GM18499 (cell line): ENCODE measurements around the gene SPC24.
"Not testable (repeated sequence)": the region's sequence is repeated elsewhere in the genome, so short reads cannot be mapped to it uniquely, and the experiment has no call there.

ENCODE experiments used
- ATAC-seq: cut with Tn5 transposase; IDR thresholded peaks from one replicate; pipeline ENCODE4 v1.9.1; 2021; ENCODE audit warnings: moderate number of reproducible peaks; ENCODE audit not compliant: insufficient read depth, unreplicated experiment

SPC24 gene

DNA sequence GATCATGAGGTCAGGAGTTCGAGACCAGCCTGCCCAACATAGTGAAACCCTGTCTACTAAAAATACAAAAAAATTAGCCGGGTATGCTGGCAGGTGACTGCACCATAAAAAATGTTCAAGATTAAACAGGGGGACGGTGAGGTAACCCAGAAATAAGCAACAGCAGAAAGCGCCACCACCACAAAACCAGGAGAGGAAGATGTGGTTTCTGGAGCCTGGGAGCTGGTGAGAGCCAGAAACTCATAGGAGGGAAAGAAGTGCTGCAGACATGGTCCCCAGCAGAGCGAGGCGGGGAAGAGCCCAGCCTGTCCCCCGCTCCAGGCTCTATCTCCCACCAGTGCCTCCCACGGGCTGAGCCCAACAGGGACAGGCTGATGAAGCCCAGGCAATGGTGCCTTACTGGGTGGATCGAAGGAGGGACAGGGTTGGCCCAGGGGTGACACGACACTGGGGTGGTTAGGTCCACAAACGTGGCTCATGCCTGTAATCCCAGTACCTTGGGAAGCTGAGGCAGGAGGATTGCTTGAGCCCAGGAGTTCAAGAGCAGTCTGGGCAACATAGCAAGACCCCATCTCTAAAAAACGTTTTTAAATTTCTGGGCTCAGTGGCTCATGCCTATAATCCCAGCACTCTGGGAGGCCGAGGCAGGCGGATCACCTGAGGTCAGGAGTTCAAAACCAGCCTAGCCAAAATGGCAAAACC lies 19.0 kb downstream of the SPC24 start:
- no peak for ATAC-seq

DNA sequence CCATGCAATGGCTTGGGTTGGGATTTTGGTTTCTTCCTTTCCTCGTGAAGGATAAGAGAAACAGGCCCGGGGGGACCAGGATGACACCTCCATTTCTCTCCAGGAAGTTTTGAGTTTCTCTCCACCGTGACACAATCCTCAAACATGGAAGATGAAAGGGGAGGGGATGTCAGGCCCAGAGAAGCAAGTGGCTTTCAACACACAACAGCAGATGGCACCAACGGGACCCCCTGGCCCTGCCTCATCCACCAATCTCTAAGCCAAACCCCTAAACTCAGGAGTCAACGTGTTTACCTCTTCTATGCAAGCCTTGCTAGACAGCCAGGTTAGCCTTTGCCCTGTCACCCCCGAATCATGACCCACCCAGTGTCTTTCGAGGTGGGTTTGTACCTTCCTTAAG lies 24.1 kb downstream of the SPC24 start:
- no peak for ATAC-seq

DNA sequence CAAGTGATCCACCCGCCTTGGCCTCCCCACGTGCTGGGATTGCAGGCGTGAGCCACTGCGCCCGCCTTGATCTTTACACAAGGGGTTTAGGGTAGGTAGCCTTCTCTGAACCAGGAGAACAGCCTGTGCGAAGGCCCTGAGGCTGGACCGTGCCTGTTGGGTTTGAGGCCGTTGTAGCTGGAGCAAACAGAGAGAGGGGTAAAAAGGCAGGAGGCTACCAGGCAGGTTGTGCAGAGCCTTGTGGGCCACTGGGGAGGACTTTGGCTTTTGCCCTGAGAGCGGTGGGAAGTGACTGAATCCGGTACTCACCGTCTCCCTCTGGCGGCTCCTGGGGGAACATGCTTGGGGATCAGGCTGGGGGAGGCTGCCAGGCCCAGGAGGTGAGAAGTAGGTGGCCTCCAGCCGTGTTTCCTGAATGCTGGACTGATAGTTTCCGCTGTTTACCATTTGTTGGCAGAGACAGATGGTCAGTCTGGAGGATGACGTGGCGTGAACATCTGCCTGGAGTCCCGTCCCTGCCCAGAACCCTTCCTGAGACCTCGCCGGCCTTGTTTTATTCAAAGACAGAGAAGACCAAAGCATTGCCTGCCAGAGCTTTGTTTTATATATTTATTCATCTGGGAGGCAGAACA lies 24.6 kb downstream of the SPC24 start:
- no peak for ATAC-seq

DNA sequence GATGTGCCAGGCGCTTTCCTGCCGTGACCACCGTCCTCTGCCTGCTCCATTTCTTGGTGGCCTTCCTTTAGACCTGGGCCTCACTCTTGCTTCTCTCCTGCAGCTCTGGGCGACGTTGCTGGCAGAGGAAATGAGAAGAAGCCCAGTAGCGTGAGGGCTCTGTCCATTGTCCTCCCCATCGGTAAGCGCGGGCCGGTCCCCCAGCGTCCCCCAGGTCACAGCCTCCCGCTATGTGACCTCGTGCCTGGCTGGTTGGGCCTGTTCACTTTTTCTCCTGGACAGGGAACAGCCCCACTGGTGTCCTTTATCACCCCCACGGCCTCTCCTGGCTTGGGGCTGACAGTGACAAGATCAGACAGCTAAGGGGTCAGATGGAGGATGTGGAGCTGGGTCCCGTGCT lies 27.7 kb downstream of the SPC24 start:
- ATAC-seq, result no peak

DNA sequence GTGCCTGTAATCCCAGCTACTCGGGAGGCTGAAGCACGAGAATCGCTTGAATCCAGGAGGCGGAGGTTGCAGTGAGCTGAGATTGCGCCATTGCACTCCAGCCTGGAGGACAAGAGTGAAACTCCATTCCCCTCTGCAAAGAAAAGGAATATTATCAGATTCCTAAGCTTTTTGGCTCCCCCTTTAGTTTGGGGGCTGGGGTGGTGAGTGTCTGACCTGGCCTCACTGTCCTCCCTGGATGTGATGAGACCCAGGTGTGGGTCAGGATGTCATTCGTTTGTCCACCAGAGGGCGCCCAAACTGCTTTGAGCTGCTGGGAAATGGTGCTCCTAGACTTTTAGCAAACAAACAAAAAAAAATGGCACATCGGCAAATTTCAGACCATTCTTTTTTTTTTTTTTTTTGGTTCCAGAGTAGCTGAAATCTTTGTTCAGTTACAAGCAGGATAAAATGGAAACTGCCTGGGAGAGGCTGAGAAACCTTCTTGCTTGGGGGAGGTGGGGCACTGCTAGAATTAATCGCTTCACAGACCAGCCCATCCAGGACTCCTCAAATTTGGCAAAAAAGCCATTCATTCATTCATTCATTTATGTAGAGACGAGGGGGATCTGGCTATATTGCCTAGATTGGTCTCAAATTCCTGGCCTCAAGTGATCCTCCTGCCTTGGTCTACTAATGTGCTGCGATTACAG lies 29.4 kb downstream of the SPC24 start:
- ATAC-seq, result no peak

DNA sequence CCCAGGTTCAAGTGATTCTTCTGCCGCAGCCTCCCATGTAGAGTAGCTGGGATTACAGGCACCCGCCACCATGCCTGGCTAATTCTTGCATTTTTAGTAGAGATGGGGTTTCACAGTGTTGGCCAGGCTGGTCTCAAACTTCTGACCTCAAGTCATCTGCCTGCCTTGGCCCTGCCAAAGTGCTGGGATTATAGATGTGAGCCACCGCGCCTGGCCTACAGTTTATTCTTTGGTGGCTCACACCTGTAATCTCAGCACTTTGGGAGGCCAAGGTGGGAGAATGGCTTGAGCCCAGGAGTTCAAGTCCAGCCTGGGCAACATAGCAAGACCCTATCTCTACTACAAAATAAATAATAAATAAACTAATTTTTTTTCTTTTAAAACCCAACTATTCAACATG lies 31.4 kb downstream of the SPC24 start:
- ATAC-seq, result not testable (repeated sequence)

DNA sequence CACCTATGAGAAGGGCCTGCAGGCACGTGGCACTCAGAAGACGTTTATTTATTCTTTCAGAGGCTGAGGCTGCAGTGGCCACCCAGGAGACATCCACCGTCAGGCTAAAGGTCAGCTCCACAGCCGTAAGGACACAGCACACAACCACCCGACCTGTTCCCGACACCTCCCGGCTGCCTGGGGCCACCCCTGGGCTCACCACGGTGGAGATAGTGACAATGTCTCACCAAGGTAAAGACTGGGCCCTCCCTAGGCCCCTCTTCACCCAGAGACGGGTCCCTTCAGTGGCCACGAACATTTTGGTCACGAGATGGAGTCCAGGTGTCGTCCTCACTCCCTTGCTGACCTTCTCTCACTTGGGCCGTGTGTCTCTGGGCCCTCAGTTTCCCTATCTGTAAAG lies 32.5 kb downstream of the SPC24 start:
- no peak for ATAC-seq

DNA sequence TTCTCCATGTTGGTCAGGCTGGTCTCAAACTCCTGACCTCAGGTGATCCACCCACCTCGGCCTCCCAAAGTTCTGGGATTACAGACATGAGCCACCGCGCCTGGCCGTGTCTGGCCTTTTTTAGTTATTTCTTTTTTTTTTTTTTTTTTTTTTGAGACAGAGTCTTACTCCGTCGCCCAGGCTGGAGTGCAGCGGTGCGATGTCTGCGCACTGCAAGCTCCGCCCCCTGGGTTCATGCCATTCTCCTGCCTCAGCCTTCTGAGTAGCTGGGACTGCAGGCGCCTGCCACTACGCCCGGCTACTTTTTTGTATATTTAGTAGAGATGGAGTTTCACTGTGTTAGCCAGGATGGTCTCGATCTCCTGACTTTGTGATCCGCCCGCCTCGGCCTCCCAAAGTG lies 33.6 kb downstream of the SPC24 start:
- not testable (repeated sequence) for ATAC-seq

DNA sequence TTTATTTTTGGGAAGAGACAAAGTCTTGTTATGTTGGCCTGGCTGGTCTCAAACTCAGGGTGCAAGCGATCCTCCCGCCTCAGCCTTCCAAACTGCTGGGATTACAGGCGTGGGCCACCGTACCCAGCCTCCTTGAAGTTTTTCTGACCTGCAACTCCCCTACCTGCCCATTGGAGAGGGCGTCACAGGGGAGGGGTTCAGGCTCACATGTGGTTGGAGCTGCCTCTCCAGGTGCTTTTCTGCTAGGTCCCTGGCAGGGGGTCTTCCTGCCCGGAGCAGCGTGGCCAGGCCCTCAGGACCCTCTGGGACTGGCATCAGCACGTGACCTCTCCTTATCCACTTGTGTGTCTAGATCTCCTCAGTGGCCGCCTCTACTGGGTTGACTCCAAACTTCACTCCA lies 39.1 kb downstream of the SPC24 start:
- ATAC-seq, result no peak

DNA sequence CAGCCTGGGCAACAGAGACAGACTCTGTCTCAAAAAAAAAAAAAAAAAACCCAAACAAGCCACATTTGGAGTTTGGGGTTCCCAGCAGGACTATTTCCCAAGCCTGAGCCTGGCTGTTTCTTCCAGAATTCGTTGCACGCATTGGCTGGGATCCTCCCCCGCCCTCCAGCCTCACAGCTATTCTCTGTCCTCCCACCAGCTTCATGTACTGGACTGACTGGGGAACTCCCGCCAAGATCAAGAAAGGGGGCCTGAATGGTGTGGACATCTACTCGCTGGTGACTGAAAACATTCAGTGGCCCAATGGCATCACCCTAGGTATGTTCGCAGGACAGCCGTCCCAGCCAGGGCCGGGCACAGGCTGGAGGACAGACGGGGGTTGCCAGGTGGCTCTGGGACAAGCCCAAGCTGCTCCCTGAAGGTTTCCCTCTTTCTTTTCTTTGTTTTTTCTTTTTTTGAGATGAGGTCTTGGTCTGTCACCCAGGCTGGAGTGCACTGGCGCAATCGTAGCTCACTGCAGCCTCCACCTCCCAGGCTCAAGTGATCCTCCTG lies 39.6 kb downstream of the SPC24 start:
- no peak for ATAC-seq

DNA sequence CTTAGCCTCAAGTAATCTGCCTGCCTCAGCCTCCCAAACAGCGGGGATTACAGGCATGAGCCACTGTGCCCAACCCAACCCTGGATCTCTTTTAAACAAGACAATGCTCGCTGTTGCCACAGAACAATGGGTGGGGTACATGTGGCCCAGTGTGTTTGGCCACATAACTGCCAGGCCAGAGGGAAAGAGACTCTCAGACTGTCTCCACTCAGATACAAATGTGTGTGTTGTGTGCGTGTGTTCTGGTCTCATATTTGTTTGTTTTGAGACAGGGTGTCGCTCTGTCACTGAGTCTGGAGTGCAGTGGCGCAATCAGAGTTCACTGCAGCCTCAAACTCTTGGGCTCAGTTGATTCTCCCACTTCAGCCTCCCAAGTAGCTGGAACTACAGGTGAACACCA lies 40.5 kb downstream of the SPC24 start:
- no peak for ATAC-seq

DNA sequence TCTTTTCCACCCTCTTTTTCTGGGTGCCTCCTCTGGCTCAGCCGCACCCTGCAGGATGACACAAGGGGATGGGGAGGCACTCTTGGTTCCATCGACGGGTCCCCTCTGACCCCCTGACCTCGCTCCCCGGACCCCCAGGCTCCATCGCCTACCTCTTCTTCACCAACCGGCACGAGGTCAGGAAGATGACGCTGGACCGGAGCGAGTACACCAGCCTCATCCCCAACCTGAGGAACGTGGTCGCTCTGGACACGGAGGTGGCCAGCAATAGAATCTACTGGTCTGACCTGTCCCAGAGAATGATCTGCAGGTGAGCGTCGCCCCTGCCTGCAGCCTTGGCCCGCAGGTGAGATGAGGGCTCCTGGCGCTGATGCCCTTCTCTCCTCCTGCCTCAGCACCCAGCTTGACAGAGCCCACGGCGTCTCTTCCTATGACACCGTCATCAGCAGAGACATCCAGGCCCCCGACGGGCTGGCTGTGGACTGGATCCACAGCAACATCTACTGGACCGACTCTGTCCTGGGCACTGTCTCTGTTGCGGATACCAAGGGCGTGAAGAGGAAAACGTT lies 42.4 kb downstream of the SPC24 start:
- no peak for ATAC-seq

DNA sequence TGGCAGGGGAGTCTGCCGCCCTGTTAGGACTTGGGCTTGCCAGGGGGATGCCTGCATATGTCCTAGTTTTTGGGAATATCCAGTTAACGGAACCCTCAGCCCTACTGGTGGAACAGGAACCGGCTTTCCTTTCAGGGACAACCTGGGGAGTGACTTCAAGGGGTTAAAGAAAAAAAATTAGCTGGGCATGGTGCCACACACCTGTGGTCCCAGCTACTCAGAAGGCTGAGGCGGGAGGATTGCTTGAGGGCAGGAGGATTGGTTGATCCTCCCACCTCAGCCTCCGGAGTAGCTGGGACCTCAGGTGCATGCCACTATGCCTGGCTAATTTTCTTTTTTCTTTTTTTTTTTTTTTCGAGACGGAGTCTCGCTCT lies 43.8 kb downstream of the SPC24 start:
- no peak for ATAC-seq

DNA sequence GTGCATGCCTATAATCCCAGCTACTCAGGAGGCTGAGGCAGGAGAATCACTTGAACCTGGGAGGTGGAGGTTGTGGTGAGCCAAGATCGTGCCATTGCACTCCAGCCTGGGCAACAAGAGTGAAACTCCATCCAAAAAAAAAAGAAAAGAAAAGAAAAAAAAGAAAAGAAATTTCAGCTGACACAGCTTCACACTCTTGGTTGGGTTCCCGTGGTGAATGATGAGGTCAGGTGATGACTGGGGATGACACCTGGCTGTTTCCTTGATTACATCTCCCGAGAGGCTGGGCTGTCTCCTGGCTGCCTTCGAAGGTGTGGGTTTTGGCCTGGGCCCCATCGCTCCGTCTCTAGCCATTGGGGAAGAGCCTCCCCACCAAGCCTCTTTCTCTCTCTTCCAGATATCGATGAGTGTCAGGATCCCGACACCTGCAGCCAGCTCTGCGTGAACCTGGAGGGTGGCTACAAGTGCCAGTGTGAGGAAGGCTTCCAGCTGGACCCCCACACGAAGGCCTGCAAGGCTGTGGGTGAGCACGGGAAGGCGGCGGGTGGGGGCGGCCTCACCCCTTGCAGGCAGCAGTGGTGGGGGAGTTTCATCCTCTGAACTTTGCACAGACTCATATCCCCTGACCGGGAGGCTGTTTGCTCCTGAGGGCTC lies 44.3 kb downstream of the SPC24 start:
- ATAC-seq, result no peak

DNA sequence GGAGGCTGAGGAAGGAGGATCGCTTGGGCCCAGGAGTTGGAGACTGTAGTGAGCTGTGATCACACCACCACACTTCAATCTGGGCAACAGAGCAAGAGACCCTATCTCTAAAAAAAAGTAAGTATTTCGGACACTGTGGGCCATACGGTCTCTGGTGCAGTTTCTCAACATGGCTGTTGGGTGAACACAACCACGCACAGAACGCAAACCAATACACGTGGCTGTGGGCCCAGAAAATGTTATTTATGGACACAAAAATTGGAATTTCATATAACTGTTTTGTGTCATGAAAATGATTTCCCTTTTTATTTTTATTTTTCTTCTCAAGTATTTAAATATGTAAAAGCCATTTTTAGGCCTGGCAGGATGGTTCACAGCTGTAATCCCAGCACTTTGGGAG lies 46.8 kb downstream of the SPC24 start:
- no peak for ATAC-seq

DNA sequence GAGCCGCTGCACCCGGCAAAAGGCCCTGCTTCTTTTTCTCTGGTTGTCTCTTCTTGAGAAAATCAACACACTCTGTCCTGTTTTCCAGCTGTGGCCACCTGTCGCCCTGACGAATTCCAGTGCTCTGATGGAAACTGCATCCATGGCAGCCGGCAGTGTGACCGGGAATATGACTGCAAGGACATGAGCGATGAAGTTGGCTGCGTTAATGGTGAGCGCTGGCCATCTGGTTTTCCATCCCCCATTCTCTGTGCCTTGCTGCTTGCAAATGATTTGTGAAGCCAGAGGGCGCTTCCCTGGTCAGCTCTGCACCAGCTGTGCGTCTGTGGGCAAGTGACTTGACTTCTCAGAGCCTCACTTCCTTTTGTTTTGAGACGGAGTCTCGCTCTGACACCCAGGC lies 49.1 kb downstream of the SPC24 start:
- ATAC-seq, result no peak

DNA sequence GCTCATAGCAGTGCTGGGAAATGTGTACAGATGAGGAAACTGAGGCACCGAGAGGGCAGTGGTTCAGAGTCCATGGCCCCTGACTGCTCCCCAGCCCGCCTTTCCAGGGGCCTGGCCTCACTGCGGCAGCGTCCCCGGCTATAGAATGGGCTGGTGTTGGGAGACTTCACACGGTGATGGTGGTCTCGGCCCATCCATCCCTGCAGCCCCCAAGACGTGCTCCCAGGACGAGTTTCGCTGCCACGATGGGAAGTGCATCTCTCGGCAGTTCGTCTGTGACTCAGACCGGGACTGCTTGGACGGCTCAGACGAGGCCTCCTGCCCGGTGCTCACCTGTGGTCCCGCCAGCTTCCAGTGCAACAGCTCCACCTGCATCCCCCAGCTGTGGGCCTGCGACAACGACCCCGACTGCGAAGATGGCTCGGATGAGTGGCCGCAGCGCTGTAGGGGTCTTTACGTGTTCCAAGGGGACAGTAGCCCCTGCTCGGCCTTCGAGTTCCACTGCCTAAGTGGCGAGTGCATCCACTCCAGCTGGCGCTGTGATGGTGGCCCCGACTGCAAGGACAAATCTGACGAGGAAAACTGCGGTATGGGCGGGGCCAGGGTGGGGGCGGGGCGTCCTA lies 50.5 kb downstream of the SPC24 start:
- ATAC-seq, result no peak

DNA sequence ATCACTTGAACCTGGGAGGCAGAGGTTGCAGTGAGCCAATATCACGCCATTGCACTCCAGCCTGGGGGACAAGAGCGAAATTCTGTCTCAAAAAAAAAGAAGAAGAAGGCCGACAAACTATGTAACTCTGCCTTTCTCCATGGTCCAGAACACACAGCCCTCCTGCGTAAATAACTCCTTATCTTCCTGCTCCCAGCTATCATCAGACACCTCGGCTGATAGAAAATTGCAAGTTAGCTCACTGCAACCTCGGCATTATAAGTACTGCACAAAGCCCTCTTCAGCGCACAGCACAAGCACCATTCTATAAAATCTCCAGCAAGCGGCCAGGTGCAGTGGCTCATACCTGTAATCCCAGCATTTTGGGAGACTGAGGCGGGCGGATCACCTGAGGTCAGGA lies 51.9 kb downstream of the SPC24 start:
- not testable (repeated sequence) for ATAC-seq

DNA sequence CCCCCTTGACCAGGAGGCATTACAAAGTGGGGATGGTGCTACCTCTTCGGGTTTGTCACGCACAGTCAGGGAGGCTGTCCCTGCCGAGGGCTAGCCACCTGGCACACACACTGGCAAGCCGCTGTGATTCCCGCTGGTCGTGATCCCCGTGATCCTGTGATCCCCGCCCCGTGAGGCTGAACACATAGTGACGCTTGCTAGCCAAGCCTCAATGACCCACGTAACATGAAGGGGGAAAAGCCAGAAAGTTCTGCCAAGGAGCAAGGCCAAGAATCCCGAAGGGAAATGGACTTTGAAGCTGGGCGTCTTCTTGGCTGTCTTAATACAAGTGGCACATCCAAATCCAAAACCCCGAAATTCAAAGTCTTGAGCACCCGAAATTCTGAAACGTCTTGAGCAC lies 52.6 kb downstream of the SPC24 start:
- no peak for ATAC-seq

DNA sequence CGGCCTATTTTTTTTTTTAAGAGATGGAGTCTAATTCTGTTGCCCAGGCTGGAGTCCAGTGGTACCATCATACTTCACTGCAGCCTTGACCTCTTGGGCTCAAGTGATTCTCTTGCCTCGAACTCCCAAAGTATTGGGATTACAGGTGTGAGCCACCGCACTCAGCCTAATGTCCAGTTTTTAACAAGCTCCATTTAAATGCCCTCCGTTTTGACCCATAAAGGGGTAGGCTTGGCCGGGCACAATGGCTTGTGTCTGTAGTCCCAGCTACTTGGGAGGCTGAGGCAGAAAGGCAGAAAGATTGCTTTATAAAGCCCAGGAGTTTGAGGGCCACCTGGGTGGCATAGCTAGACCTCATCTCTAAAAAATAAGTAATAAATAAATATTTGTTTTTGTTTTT lies 54.5 kb downstream of the SPC24 start:
- no peak for ATAC-seq
